Kidney epithelial cell (primary cell): ENCODE results near the gene RPUSD3. TPM values are rescaled to one million over a fixed set of nuclear protein-coding genes. Genes with fewer than 3 reads are reported as not detected.

Experiments
- DNase-seq: peaks from one replicate; pipeline ENCODE4 v3.0.0-alpha.2; 2010; ENCODE audit warnings: low read depth
- H3K27me3 ChIP-seq: 2 replicates; pipeline ENCODE4 v1.6.0; 2011; ENCODE audit warnings: low read length; ENCODE audit not compliant: control insufficient read depth, insufficient read depth
- H3K36me3 ChIP-seq: 2 replicates; pipeline ENCODE4 v1.5.1; 2011; ENCODE audit warnings: low read length; ENCODE audit not compliant: control insufficient read depth, insufficient read depth
- H3K4me3 ChIP-seq: 2 replicates; pipeline ENCODE4 v1.5.1; 2011; ENCODE audit warnings: low read depth, mild to moderate bottlenecking, control low read depth, low read length
- CTCF ChIP-seq: IDR thresholded peaks from 2 replicates; pipeline ENCODE4 v1.5.1; 2011; ENCODE audit warnings: mild to moderate bottlenecking, moderate library complexity, low read length, control low read depth, inconsistent platforms; ENCODE audit not compliant: insufficient read depth, poor library complexity, severe bottlenecking
- total RNA-seq: library from RNA; depleted of rRNA; stranded (reverse); fragments of >200 nt; gene quantifications from 2 replicates; pipeline ENCODE4 v1.2.3, GENCODE V29; 2015

Gene RPUSD3
- total RNA-seq, 1 donor from 2014 or later = 52.6 TPM

- Histone ChIP-seq H3K36me3 (peaks cover 3% of the 10 kb centered on the region), H3K4me3 (peak overlapping the region; percentile 84), H3K27me3 (no peaks in the 10 kb centered on the region)
- TF ChIP-seq CTCF = no peak
- no peak for DNase-seq
Observed at GRCh38 chr3:9791790-9792404, 51.9 kb downstream of the RPUSD3 start.

GRCh38 chr3:9791127-9791526 lies 52.7 kb downstream of the RPUSD3 start:
- TF ChIP-seq CTCF = no peak
- H3K27me3 ChIP-seq = no peaks in the 10 kb centered on the region
- H3K4me3 ChIP-seq = no peak overlapping the region
- DNase-seq = no peak
- H3K36me3 ChIP-seq = peaks cover 5% of the 10 kb centered on the region

Other genes starting within 250 kb of the RPUSD3 start
- 43.8 and 46.5 TPM in 2 replicates for gene MTMR14, start 194.5 kb downstream of the RPUSD3 start, total RNA-seq
- 0.27 TPM in 1 of 2 replicates, not detected in the other for gene CPNE9, start 140.2 kb downstream of the RPUSD3 start, total RNA-seq
- 20.1 and 21.3 TPM in 2 replicates for gene BRPF1, start 112.3 kb downstream of the RPUSD3 start, total RNA-seq
- gene OGG1, start 94.1 kb downstream of the RPUSD3 start, total RNA-seq = 19.2 and 23.9 TPM in 2 replicates
- 18.0 and 19.9 TPM in 2 replicates for gene CAMK1, start 74.1 kb downstream of the RPUSD3 start, total RNA-seq
- 105 and 114 TPM in 2 replicates for gene TADA3, start 51.5 kb downstream of the RPUSD3 start, total RNA-seq
- 204 and 206 TPM in 2 replicates for gene ARPC4, start 50.9 kb downstream of the RPUSD3 start, total RNA-seq
- gene TTLL3, start 33.7 kb downstream of the RPUSD3 start, total RNA-seq = 12.4 and 18.8 TPM in 2 replicates
- gene CIDEC, start 36.2 kb upstream of the RPUSD3 start, total RNA-seq = not detected in 2 replicates
- 38.7 and 56.0 TPM in 2 replicates for gene JAGN1, start 46.6 kb upstream of the RPUSD3 start, total RNA-seq
- gene IL17RE, start 58.8 kb upstream of the RPUSD3 start, total RNA-seq = 2.8 and 3.6 TPM in 2 replicates
- gene IL17RC, start 73.1 kb upstream of the RPUSD3 start, total RNA-seq = 37.3 and 39.6 TPM in 2 replicates
- gene CRELD1, start 89.8 kb upstream of the RPUSD3 start, total RNA-seq = 43.0 and 58.0 TPM in 2 replicates
- 2.1 and 2.3 TPM in 2 replicates for gene PRRT3, start 108.4 kb upstream of the RPUSD3 start, total RNA-seq
- 58.1 and 63.4 TPM in 2 replicates for gene EMC3, start 142.8 kb upstream of the RPUSD3 start, total RNA-seq
- 16.6 and 18.6 TPM in 2 replicates for gene FANCD2, start 182.4 kb upstream of the RPUSD3 start, total RNA-seq